ENCODE results near the gene ZFP64.

The ZFP64 gene

DNA sequence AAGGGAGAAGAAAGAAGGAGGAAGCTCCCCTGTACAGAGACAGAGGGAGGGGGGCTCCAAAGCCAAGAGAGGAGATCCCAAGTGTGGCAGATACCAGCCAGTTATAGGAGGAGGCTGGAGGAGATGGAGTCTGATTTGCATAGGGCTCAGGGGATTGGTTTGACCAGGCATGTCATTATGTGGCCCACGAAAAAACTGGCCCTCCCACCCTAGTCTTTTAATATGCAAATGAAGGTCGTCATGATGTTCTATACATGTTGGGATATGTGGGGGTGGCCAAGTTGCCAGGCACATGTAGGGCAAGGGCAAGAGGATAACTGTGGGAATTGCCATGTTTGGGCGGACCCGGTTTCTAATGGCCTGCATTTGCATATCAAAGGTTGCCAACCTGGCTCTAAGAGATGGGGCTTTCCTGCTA, 17.6 kb upstream of the ZFP64 start:
- no peaks in the 10 kb centered on the region for H3K9me3 ChIP-seq (ENCODE audit: control insufficient read depth, insufficient read depth, low read length)
- H3K27ac ChIP-seq (ENCODE audit: low read depth, low read length) = no peak overlapping the region
- no peaks in the 10 kb centered on the region for H3K79me2 ChIP-seq (ENCODE audit: control insufficient read depth, low read length)
- peaks cover 3% of the 10 kb centered on the region; the same call in 1 of the 2 replicates for H3K4me1 ChIP-seq (ENCODE audit: control insufficient read depth, low read length)
- peaks cover 9% of the 10 kb centered on the region; the same call in 1 of the 2 replicates for H3K27me3 ChIP-seq (ENCODE audit: control insufficient read depth, low read length)
- no peaks in the 10 kb centered on the region for H3F3A ChIP-seq (ENCODE audit: control insufficient read depth, insufficient read depth)
- H3K4me3 ChIP-seq (ENCODE audit: low read length) = no peak overlapping the region
- no peaks in the 10 kb centered on the region for H3K36me3 ChIP-seq (ENCODE audit: control insufficient read depth, low read length)
- H3K4me2 ChIP-seq (ENCODE audit: low read length) = no peak overlapping the region
- no peak for TF ChIP-seq EZH2phosphoT487 (IDR thresholded peaks at IDR 0.05; ENCODE audit: borderline replicate concordance, low read length)
- TF ChIP-seq, protein P1, sequence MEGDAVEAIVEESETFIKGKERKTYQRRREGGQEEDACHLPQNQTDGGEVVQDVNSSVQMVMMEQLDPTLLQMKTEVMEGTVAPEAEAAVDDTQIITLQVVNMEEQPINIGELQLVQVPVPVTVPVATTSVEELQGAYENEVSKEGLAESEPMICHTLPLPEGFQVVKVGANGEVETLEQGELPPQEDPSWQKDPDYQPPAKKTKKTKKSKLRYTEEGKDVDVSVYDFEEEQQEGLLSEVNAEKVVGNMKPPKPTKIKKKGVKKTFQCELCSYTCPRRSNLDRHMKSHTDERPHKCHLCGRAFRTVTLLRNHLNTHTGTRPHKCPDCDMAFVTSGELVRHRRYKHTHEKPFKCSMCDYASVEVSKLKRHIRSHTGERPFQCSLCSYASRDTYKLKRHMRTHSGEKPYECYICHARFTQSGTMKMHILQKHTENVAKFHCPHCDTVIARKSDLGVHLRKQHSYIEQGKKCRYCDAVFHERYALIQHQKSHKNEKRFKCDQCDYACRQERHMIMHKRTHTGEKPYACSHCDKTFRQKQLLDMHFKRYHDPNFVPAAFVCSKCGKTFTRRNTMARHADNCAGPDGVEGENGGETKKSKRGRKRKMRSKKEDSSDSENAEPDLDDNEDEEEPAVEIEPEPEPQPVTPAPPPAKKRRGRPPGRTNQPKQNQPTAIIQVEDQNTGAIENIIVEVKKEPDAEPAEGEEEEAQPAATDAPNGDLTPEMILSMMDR (IDR thresholded peaks at IDR 0.05; ENCODE audit: low read depth, low read length, poor library complexity, severe bottlenecking) = no peak
- H3K9me2 ChIP-seq (replicated peaks; ENCODE audit: control insufficient read depth, low read length) = no peaks in the 10 kb centered on the region
- no peaks in the 10 kb centered on the region for H4K20me1 ChIP-seq (ENCODE audit: control insufficient read depth, insufficient read depth, low read depth, low read length)

DNA sequence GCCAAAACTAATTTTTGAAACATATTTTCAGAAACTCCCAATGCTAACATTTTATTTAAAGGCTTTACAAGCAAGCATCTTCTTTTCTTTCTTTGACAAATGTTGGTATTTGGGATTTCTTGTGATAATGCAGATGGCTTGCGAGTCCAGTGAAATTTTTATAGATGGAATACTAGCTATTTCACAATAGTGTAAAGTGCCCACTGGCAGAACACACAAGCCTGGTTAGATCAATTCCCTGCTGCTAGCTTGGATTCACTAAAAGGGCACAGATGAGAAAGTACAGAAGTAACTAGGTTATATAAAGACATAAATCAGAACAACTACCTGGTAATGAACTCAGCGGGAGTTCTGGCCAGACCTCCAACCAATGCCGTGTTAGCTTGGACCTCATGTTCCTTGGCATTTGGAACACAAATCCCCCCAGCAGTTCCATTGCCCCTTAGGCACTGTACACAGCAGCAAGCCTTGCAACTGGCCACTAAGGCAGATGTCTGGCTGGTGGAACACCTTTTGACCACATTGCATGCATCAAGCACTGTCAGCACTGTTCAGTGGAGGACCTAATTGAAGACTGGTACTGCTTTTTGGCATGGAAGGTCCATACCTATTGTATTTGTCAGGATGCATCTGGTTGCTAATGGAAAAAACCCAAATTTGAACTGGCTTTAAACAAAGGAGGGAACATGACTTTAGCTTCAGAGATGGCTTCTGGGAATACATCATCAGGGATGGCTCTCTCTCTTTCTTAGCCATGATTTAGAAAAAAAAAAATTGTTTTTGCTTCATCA, 15.6 kb upstream of the ZFP64 start:
- H3K9me2 ChIP-seq (replicated peaks; ENCODE audit: control insufficient read depth, low read length) = no peaks in the 10 kb centered on the region
- H3K4me2 ChIP-seq (ENCODE audit: low read length) = no peak overlapping the region
- TF ChIP-seq, protein P1 (IDR thresholded peaks at IDR 0.05; ENCODE audit: low read depth, low read length, poor library complexity, severe bottlenecking) = no peak
- TF ChIP-seq EZH2phosphoT487 (IDR thresholded peaks at IDR 0.05; ENCODE audit: borderline replicate concordance, low read length) = no peak
- H3K27me3 ChIP-seq (ENCODE audit: control insufficient read depth, low read length) = peaks cover 4% of the 10 kb centered on the region; the same call in 1 of the 2 replicates
- H3K4me1 ChIP-seq (ENCODE audit: control insufficient read depth, low read length) = no peaks in the 10 kb centered on the region
- no peaks in the 10 kb centered on the region for H3K79me2 ChIP-seq (ENCODE audit: control insufficient read depth, low read length)
- no peaks in the 10 kb centered on the region for H3F3A ChIP-seq (ENCODE audit: control insufficient read depth, insufficient read depth)
- H4K20me1 ChIP-seq (ENCODE audit: control insufficient read depth, insufficient read depth, low read depth, low read length) = no peaks in the 10 kb centered on the region
- H3K9me3 ChIP-seq (ENCODE audit: control insufficient read depth, insufficient read depth, low read length) = no peaks in the 10 kb centered on the region
- H3K4me3 ChIP-seq (ENCODE audit: low read length) = no peak overlapping the region
- no peak overlapping the region for H3K27ac ChIP-seq (ENCODE audit: low read depth, low read length)
- H3K36me3 ChIP-seq (ENCODE audit: control insufficient read depth, low read length) = no peaks in the 10 kb centered on the region

DNA sequence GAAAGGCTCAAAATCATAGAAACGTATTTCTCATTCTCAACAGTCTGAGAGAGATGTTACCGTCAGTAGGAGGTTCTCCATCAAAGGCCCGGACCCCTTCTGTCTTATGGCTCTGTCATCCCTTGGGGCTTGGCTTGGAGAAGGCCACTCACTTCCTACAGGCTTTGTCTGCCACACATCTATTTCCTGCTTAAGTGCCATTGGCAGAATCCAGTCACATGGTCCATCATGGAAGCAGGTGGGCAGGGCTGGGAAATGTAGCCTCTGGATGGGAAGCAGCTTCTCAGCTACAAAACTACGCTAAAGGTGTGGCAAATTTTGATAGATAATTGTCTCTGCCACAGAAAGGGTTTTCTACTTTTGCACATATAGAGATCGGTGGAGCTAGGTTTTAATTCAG, 12.6 kb upstream of the ZFP64 start:
- no peaks in the 10 kb centered on the region for H3K9me3 ChIP-seq (ENCODE audit: control insufficient read depth, insufficient read depth, low read length)
- H3K4me2 ChIP-seq (ENCODE audit: low read length) = no peak overlapping the region
- H3K9me2 ChIP-seq (replicated peaks; ENCODE audit: control insufficient read depth, low read length) = no peaks in the 10 kb centered on the region
- no peaks in the 10 kb centered on the region for H3F3A ChIP-seq (ENCODE audit: control insufficient read depth, insufficient read depth)
- no peaks in the 10 kb centered on the region for H3K4me1 ChIP-seq (ENCODE audit: control insufficient read depth, low read length)
- H3K79me2 ChIP-seq (ENCODE audit: control insufficient read depth, low read length) = no peaks in the 10 kb centered on the region
- TF ChIP-seq EZH2phosphoT487 (IDR thresholded peaks at IDR 0.05; ENCODE audit: borderline replicate concordance, low read length) = no peak
- no peaks in the 10 kb centered on the region for H3K36me3 ChIP-seq (ENCODE audit: control insufficient read depth, low read length)
- no peak overlapping the region for H3K27ac ChIP-seq (ENCODE audit: low read depth, low read length)
- H3K27me3 ChIP-seq (ENCODE audit: control insufficient read depth, low read length) = no peaks in the 10 kb centered on the region
- no peak overlapping the region for H3K4me3 ChIP-seq (ENCODE audit: low read length)
- no peaks in the 10 kb centered on the region for H4K20me1 ChIP-seq (ENCODE audit: control insufficient read depth, insufficient read depth, low read depth, low read length)

DNA sequence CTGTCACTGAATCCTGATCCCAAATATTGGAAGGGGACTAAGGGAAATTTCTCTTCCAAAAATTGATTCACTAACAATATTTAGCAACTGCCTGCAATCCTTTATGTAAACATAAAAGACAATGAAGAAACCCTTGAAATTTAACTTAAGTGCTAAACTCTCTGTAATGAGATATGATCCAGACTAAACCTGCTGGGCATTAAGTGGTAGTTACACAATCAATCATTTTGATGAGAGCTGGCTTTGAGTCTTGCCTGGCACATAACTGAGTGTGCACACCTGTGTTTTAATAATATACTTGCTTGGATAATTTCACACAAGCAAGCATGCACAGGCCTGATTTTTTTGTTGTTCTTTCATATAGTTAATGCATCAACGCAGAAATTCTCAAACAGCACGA, 9.8 kb upstream of the ZFP64 start:
- Histone ChIP-seq H3K9me3 (ENCODE audit: control insufficient read depth, insufficient read depth, low read length) (no peaks in the 10 kb centered on the region), H3K36me3 (ENCODE audit: control insufficient read depth, low read length) (no peaks in the 10 kb centered on the region), H3K4me2 (ENCODE audit: low read length) (no peak overlapping the region), H3K27me3 (ENCODE audit: control insufficient read depth, low read length) (no peaks in the 10 kb centered on the region), H3K9me2 (replicated peaks; ENCODE audit: control insufficient read depth, low read length) (no peaks in the 10 kb centered on the region), H3F3A (ENCODE audit: control insufficient read depth, insufficient read depth) (no peaks in the 10 kb centered on the region), H4K20me1 (ENCODE audit: control insufficient read depth, insufficient read depth, low read depth, low read length) (no peaks in the 10 kb centered on the region), H3K27ac (ENCODE audit: low read depth, low read length) (no peak overlapping the region), H3K79me2 (ENCODE audit: control insufficient read depth, low read length) (no peaks in the 10 kb centered on the region), H3K4me1 (ENCODE audit: control insufficient read depth, low read length) (no peaks in the 10 kb centered on the region), H3K4me3 (ENCODE audit: low read length) (no peak overlapping the region)
- TF ChIP-seq, protein P1 (IDR thresholded peaks at IDR 0.05; ENCODE audit: low read depth, low read length, poor library complexity, severe bottlenecking) = no peak
- no peak for TF ChIP-seq EZH2phosphoT487 (IDR thresholded peaks at IDR 0.05; ENCODE audit: borderline replicate concordance, low read length)
